Measurements from ENCODE around the gene PDLIM7. TPM values are rescaled to one million over a fixed set of nuclear protein-coding genes. Genes with fewer than 3 reads are reported as not detected.
A peak's percentile ranks its signal among the peaks of the same experiment; 100 is the strongest.

The PDLIM7 gene
- total RNA-seq, 4 donors from 2014 or later = 316 to 1,085 (median 575) TPM

DNA sequence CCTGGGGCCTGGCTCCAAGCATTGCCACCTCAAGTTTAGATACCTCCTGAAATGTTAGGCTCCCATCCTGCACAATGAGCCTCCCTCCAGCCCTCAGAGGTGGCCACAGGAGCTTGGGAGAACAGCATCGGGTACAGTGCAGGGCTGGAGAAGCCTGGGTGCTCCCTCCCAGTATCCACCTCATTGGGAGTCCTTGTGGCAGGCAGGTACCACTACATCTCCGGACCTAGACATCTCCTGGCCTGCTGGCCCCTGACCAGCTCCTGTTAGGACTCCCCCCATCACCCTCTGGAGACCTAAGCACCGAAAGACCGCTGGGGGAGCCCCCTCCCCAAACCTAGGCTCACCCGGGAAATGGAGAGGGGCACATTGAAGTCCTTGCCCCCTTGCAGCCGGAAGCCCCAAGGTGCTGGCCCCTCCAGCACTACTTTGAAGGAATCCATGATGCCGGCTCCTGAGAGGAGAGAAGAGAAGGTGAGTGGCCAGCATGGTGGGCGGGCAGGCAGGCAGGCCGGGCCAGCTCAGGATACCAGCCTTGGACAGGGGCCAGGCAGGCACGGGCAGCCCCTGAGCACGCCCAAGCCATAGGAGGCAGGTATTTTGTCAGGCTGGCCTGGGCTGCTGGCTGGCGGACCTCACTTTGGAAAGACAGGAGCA lies 1.2 kb downstream of the PDLIM7 start:
- peaks cover 2 to 35% (median 23%) of the 10 kb centered on the region in 4 donors for H3K36me3 ChIP-seq
- 13% methylated on average over 1 of the region's 12 CpGs for WGBS
- no peak for DNase-seq (ENCODE audit: extremely low spot score)
- no peaks in the 10 kb centered on the region for H3K9me3 ChIP-seq
- peak overlapping the region; percentile 78 to 96 (median 88) for H3K4me3 ChIP-seq
- intact Hi-C loops (cut with DNase I) = no loop called here
- TF ChIP-seq POLR2A (IDR thresholded peaks at IDR 0.05; ENCODE audit: low read depth) (no peak), POLR2AphosphoS5 (IDR thresholded peaks at IDR 0.05) (no peak), EP300 (IDR thresholded peaks at IDR 0.05) (no peak)
- TF ChIP-seq, protein P1, sequence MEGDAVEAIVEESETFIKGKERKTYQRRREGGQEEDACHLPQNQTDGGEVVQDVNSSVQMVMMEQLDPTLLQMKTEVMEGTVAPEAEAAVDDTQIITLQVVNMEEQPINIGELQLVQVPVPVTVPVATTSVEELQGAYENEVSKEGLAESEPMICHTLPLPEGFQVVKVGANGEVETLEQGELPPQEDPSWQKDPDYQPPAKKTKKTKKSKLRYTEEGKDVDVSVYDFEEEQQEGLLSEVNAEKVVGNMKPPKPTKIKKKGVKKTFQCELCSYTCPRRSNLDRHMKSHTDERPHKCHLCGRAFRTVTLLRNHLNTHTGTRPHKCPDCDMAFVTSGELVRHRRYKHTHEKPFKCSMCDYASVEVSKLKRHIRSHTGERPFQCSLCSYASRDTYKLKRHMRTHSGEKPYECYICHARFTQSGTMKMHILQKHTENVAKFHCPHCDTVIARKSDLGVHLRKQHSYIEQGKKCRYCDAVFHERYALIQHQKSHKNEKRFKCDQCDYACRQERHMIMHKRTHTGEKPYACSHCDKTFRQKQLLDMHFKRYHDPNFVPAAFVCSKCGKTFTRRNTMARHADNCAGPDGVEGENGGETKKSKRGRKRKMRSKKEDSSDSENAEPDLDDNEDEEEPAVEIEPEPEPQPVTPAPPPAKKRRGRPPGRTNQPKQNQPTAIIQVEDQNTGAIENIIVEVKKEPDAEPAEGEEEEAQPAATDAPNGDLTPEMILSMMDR (IDR thresholded peaks at IDR 0.05) = peak in 2 of 3 experiments; percentile 31 to 49
- H3K27ac ChIP-seq (replicated peaks in 1 of 4) = peak overlapping the region; percentile 96 to 99 (median 98)
- H3K4me1 ChIP-seq = peaks cover 70 to 83% (median 78%) of the 10 kb centered on the region in 4 donors
- no peaks in the 10 kb centered on the region for H3K27me3 ChIP-seq

GRCh38 chr5:177495243-177496060 lies 2.0 kb downstream of the PDLIM7 start:
- H3K4me1 ChIP-seq = peaks cover 64 to 83% (median 78%) of the 10 kb centered on the region in 4 donors
- peak in 1 of 2 donors; percentile 86 for TF ChIP-seq POLR2AphosphoS5 (IDR thresholded peaks at IDR 0.05)
- peak; percentile 19 for TF ChIP-seq POLR2A (IDR thresholded peaks at IDR 0.05; ENCODE audit: low read depth)
- TF ChIP-seq, protein P1 (IDR thresholded peaks at IDR 0.05) = no peak
- intact Hi-C loops (cut with DNase I) = no loop called here
- H3K27me3 ChIP-seq = no peaks in the 10 kb centered on the region
- H3K36me3 ChIP-seq = peaks cover 8 to 42% (median 30%) of the 10 kb centered on the region in 4 donors
- peak overlapping the region; percentile 96 to 99 (median 98) for H3K27ac ChIP-seq (replicated peaks in 1 of 4)
- no peak for DNase-seq (ENCODE audit: extremely low spot score)
- 42% methylated on average over 9 of the region's 14 CpGs for WGBS
- no peaks in the 10 kb centered on the region for H3K9me3 ChIP-seq
- peak overlapping the region; percentile 78 to 96 (median 88) for H3K4me3 ChIP-seq

- Histone ChIP-seq H3K4me1 (peaks cover 64 to 86% (median 85%) of the 10 kb centered on the region in 4 donors), H3K27ac (replicated peaks in 1 of 4) (peak overlapping the region; percentile 96 to 99 (median 98)), H3K9me3 (no peaks in the 10 kb centered on the region), H3K27me3 (no peaks in the 10 kb centered on the region), H3K36me3 (peaks cover 12 to 51% (median 39%) of the 10 kb centered on the region in 4 donors), H3K4me3 (peak overlapping the region; percentile 78 to 96 (median 88))
- TF ChIP-seq, protein P1 (IDR thresholded peaks at IDR 0.05) = peak in 2 of 3 experiments; percentile 28 to 35
- TF ChIP-seq POLR2A (IDR thresholded peaks at IDR 0.05; ENCODE audit: low read depth) (no peak), POLR2AphosphoS5 (IDR thresholded peaks at IDR 0.05) (peak in 1 of 2 donors; percentile 68), EP300 (IDR thresholded peaks at IDR 0.05) (no peak)
- intact Hi-C loops (cut with DNase I) = no loop called here
- no peak for DNase-seq (ENCODE audit: extremely low spot score)
- WGBS = 29% methylated on average over 10 of the region's 11 CpGs
Observed at GRCh38 chr5:177494346-177495195, 2.8 kb downstream of the PDLIM7 start.

DNA sequence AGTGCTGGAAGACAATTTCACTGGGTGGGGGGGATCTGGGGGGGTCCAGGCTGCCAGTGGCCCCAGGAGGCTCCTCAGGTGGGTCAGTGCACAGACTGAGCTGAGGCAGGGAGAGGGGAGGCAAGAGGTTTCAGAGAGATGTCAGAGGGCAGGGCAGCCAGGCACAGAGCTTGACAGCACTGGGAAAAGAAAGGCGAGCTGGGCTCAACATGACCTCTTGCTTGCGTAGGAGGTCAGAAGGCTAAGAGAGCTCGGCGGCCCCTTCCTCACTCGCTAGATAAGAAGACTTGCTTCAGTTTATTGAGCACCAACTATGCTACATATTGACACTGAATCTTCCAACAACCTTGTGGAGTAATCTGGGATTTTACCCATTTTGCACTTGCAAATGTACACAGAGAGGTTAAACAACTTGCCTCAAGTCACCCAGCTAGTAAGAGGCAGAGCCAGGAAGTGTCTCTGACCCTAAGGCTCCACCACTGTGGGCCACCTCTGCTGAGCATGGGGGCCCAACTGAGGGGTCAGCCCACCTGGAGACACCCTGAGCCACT lies 3.5 kb downstream of the PDLIM7 start:
- peak overlapping the region; percentile 96 to 99 (median 98) for H3K27ac ChIP-seq (replicated peaks in 1 of 4)
- TF ChIP-seq POLR2AphosphoS5 (IDR thresholded peaks at IDR 0.05) = no peak
- TF ChIP-seq, protein P1 (IDR thresholded peaks at IDR 0.05) = no peak
- TF ChIP-seq POLR2A (IDR thresholded peaks at IDR 0.05; ENCODE audit: low read depth) = no peak
- TF ChIP-seq EP300 (IDR thresholded peaks at IDR 0.05) = no peak
- no peaks in the 10 kb centered on the region for H3K9me3 ChIP-seq
- H3K27me3 ChIP-seq = no peaks in the 10 kb centered on the region
- WGBS = 44% methylated on average over 5 of the region's 5 CpGs
- H3K36me3 ChIP-seq = peaks cover 19 to 58% (median 46%) of the 10 kb centered on the region in 4 donors
- H3K4me3 ChIP-seq = peak overlapping the region; percentile 78 to 96 (median 88)
- intact Hi-C loops (cut with DNase I) = no loop called here
- no peak for DNase-seq (ENCODE audit: extremely low spot score)
- peaks cover 64 to 93% (median 92%) of the 10 kb centered on the region in 4 donors for H3K4me1 ChIP-seq
